Stimulated activated naive CD8-positive, alpha-beta T cell treated with anti-CD3 and anti-CD28 coated beads, Interleukin-15, amount 100 ng/mL, for 72 hours (primary cell): ENCODE results near the gene LTC4S.

ENCODE experiments used
- ATAC-seq: fragments of 150-1000 bp; cut with Tn5 transposase; 2 replicates; pipeline ENCODE4 v1.10.0; 2021; ENCODE audit warnings: mild to moderate bottlenecking, moderate library complexity
- DNase-seq, 2 donors: peaks; one replicate each; pipeline ENCODE4 v3.0.0; 2021 to 2022
- H3K27ac Mint-ChIP-seq, 2 donors: one replicate each; pipeline ENCODE4 v1.8.0; 2022; ENCODE audit warnings: mild to moderate bottlenecking in 2 of 2, mixed read lengths in 2 of 2, moderate library complexity in 2 of 2
- H3K27me3 Mint-ChIP-seq: one replicate; pipeline ENCODE4 v1.8.0; 2022; ENCODE audit warnings: mixed read lengths
- H3K4me1 Mint-ChIP-seq: one replicate; pipeline ENCODE4 v1.8.0; 2022; ENCODE audit warnings: mild to moderate bottlenecking, mixed read lengths
- H3K4me3 Mint-ChIP-seq, 2 donors: one replicate each; pipeline ENCODE4 v1.8.0; 2022; ENCODE audit warnings: mild to moderate bottlenecking in 2 of 2, mixed read lengths in 2 of 2, moderate library complexity in 1 of 2
- H3K9me3 Mint-ChIP-seq, 2 donors: one replicate each; pipeline ENCODE4 v1.8.0; 2022; ENCODE audit warnings: mixed read lengths in 2 of 2

Gene LTC4S

GRCh38 chr5:179797741-179798140 lies 4.0 kb downstream of the LTC4S start:
- H3K9me3 Mint-ChIP-seq = no peaks in the 10 kb centered on the region
- no peak for DNase-seq
- no peak overlapping the region for H3K27ac Mint-ChIP-seq
- no peak for ATAC-seq
- peaks cover 48% of the 10 kb centered on the region for H3K4me1 Mint-ChIP-seq
- H3K4me3 Mint-ChIP-seq = no peak overlapping the region
- H3K27me3 Mint-ChIP-seq = no peaks in the 10 kb centered on the region

- no peak overlapping the region for H3K4me3 Mint-ChIP-seq
- DNase-seq (no peak), ATAC-seq (no peak)
- H3K9me3 Mint-ChIP-seq = no peaks in the 10 kb centered on the region
- peaks cover 50% of the 10 kb centered on the region for H3K4me1 Mint-ChIP-seq
- no peaks in the 10 kb centered on the region for H3K27me3 Mint-ChIP-seq
- peak overlapping the region in 1 of 2 donors; percentile 78 for H3K27ac Mint-ChIP-seq
Observed at GRCh38 chr5:179798144-179798770, 4.5 kb downstream of the LTC4S start.

GRCh38 chr5:179798771-179799643 lies 5.2 kb downstream of the LTC4S start:
- Mint-ChIP-seq H3K27ac (peak overlapping the region in 1 of 2 donors; percentile 79), H3K4me3 (no peak overlapping the region), H3K27me3 (no peaks in the 10 kb centered on the region), H3K9me3 (no peaks in the 10 kb centered on the region), H3K4me1 (peaks cover 50% of the 10 kb centered on the region)
- DNase-seq (no peak), ATAC-seq (no peak)

GRCh38 chr5:179799644-179799973 lies 5.8 kb downstream of the LTC4S start:
- no peak overlapping the region for H3K4me3 Mint-ChIP-seq
- no peak for ATAC-seq
- H3K9me3 Mint-ChIP-seq = no peaks in the 10 kb centered on the region
- peaks cover 50% of the 10 kb centered on the region for H3K4me1 Mint-ChIP-seq
- peak overlapping the region in 1 of 2 donors; percentile 79 for H3K27ac Mint-ChIP-seq
- no peaks in the 10 kb centered on the region for H3K27me3 Mint-ChIP-seq
- DNase-seq = no peak

- H3K27ac Mint-ChIP-seq = peak overlapping the region in 1 of 2 donors; percentile 42
- peaks cover 50% of the 10 kb centered on the region for H3K4me1 Mint-ChIP-seq
- no peak overlapping the region for H3K4me3 Mint-ChIP-seq
- ATAC-seq (no peak), DNase-seq (no peak)
- H3K27me3 Mint-ChIP-seq = no peaks in the 10 kb centered on the region
- H3K9me3 Mint-ChIP-seq = no peaks in the 10 kb centered on the region
Observed at GRCh38 chr5:179800071-179800695, 6.4 kb downstream of the LTC4S start.

- Mint-ChIP-seq H3K4me3 (no peak overlapping the region), H3K9me3 (no peaks in the 10 kb centered on the region), H3K27ac (peak overlapping the region in 1 of 2 donors; percentile 19), H3K27me3 (no peaks in the 10 kb centered on the region), H3K4me1 (peaks cover 51% of the 10 kb centered on the region)
- no peak for ATAC-seq
- DNase-seq = no peak
Observed at GRCh38 chr5:179800696-179801201, 7.0 kb downstream of the LTC4S start.

GRCh38 chr5:179801304-179802206 lies 7.8 kb downstream of the LTC4S start:
- H3K27me3 Mint-ChIP-seq = no peaks in the 10 kb centered on the region
- DNase-seq (peak; percentile 80 to 85), ATAC-seq (peak; percentile 51)
- H3K4me3 Mint-ChIP-seq = peak overlapping the region in 1 of 2 donors; percentile 14
- peaks cover 49% of the 10 kb centered on the region for H3K4me1 Mint-ChIP-seq
- no peaks in the 10 kb centered on the region for H3K9me3 Mint-ChIP-seq
- peak overlapping the region in 1 of 2 donors; percentile 68 for H3K27ac Mint-ChIP-seq

- H3K9me3 Mint-ChIP-seq = no peaks in the 10 kb centered on the region
- no peaks in the 10 kb centered on the region for H3K27me3 Mint-ChIP-seq
- peak overlapping the region in 1 of 2 donors; percentile 3 for H3K4me3 Mint-ChIP-seq
- H3K4me1 Mint-ChIP-seq = peaks cover 42% of the 10 kb centered on the region
- peak in 1 of 2 donors; percentile 12 for DNase-seq
- ATAC-seq = no peak
- peak overlapping the region in 1 of 2 donors; percentile 68 for H3K27ac Mint-ChIP-seq
Observed at GRCh38 chr5:179802207-179802883, 8.6 kb downstream of the LTC4S start.

- H3K9me3 Mint-ChIP-seq = no peaks in the 10 kb centered on the region
- H3K4me1 Mint-ChIP-seq = peaks cover 48% of the 10 kb centered on the region
- no peaks in the 10 kb centered on the region for H3K27me3 Mint-ChIP-seq
- ATAC-seq (no peak), DNase-seq (no peak)
- no peak overlapping the region for H3K27ac Mint-ChIP-seq
- H3K4me3 Mint-ChIP-seq = peak overlapping the region in 1 of 2 donors; percentile 44
Observed at GRCh38 chr5:179802950-179803562, 9.3 kb downstream of the LTC4S start.

- Mint-ChIP-seq H3K4me3 (peak overlapping the region; percentile 96 to 99), H3K27me3 (no peaks in the 10 kb centered on the region), H3K4me1 (peaks cover 51% of the 10 kb centered on the region), H3K9me3 (no peaks in the 10 kb centered on the region), H3K27ac (peak overlapping the region; percentile 44 to 71)
- DNase-seq (peak; percentile 60 to 79), ATAC-seq (peak; percentile 76)
Observed at GRCh38 chr5:179803651-179804554, 10.1 kb downstream of the LTC4S start.

- H3K4me3 Mint-ChIP-seq = peak overlapping the region; percentile 96 to 99
- H3K9me3 Mint-ChIP-seq = no peaks in the 10 kb centered on the region
- DNase-seq (no peak), ATAC-seq (no peak)
- peaks cover 51% of the 10 kb centered on the region for H3K4me1 Mint-ChIP-seq
- no peaks in the 10 kb centered on the region for H3K27me3 Mint-ChIP-seq
- H3K27ac Mint-ChIP-seq = peak overlapping the region; percentile 7 to 92
Observed at GRCh38 chr5:179804555-179804947, 10.8 kb downstream of the LTC4S start.

GRCh38 chr5:179805070-179805528 lies 11.3 kb downstream of the LTC4S start:
- DNase-seq (peak in 1 of 2 donors; percentile 12), ATAC-seq (no peak)
- peak overlapping the region; percentile 78 to 92 for H3K27ac Mint-ChIP-seq
- peaks cover 51% of the 10 kb centered on the region for H3K4me1 Mint-ChIP-seq
- peak overlapping the region; percentile 96 to 99 for H3K4me3 Mint-ChIP-seq
- no peaks in the 10 kb centered on the region for H3K9me3 Mint-ChIP-seq
- no peaks in the 10 kb centered on the region for H3K27me3 Mint-ChIP-seq

GRCh38 chr5:179805529-179806249 lies 11.9 kb downstream of the LTC4S start:
- ATAC-seq (peak; percentile 31), DNase-seq (peak; percentile 37 to 61)
- no peaks in the 10 kb centered on the region for H3K27me3 Mint-ChIP-seq

More at GRCh38 chr5:179805529-179806249, 11.9 kb downstream of the LTC4S start:
- Mint-ChIP-seq H3K4me3 (peak overlapping the region; percentile 96 to 99), H3K4me1 (peaks cover 51% of the 10 kb centered on the region), H3K27ac (peak overlapping the region; percentile 78 to 92), H3K9me3 (no peaks in the 10 kb centered on the region)
